ENCODE results near the gene SYT1. TPM values are rescaled to one million over a fixed set of nuclear protein-coding genes. Genes with fewer than 3 reads are reported as not detected.
"Not testable (repeated sequence)": the region's sequence is repeated elsewhere in the genome, so short reads cannot be mapped to it uniquely, and the experiment has no call there.

The SYT1 gene
- total RNA-seq, 1 donor from 2014 or later: 33.2 TPM

- Mint-ChIP-seq H3K4me3 (ENCODE audit: unreplicated experiment) (no peak overlapping the region), H3K4me1 (ENCODE audit: low read depth, unreplicated experiment) (no peaks in the 10 kb centered on the region)
Observed at GRCh38 chr12:78824918-78825317, 39.7 kb upstream of the SYT1 start.

GRCh38 chr12:78829690-78830089, 34.9 kb upstream of the SYT1 start:
- Histone ChIP-seq H3K9ac (ENCODE audit: low read length) (no peak overlapping the region), H2AFZ (ENCODE audit: low read depth, low read length) (no peak overlapping the region), H3K9me3 (ENCODE audit: insufficient read depth, low read depth, low read length) (no peaks in the 10 kb centered on the region), H4K20me1 (ENCODE audit: insufficient read depth, low read length) (no peaks in the 10 kb centered on the region), H3K36me3 (ENCODE audit: insufficient read depth, low read length) (no peaks in the 10 kb centered on the region), H3K27me3 (ENCODE audit: insufficient read depth, low read length) (no peaks in the 10 kb centered on the region), H3K27ac (ENCODE audit: low read depth, low read length) (no peak overlapping the region), H3K4me2 (ENCODE audit: low read length) (no peak overlapping the region), H3K79me2 (ENCODE audit: insufficient read depth, low read length) (no peaks in the 10 kb centered on the region), H3K4me3 (ENCODE audit: insufficient read depth, low read depth, low read length) (no peak overlapping the region), H3K4me1 (ENCODE audit: insufficient read depth, low read length) (no peaks in the 10 kb centered on the region)
- no peaks in the 10 kb centered on the region for H3K9me3 Mint-ChIP-seq (ENCODE audit: unreplicated experiment)
- no peaks in the 10 kb centered on the region for H3K4me1 Mint-ChIP-seq (ENCODE audit: low read depth, unreplicated experiment)
- H3K27ac Mint-ChIP-seq (ENCODE audit: unreplicated experiment): no peak overlapping the region
- no peak for TF ChIP-seq EZH2 (IDR thresholded peaks at IDR 0.05; ENCODE audit: insufficient read depth, low read length)
- TF ChIP-seq CTCF (IDR thresholded peaks at IDR 0.05; ENCODE audit: insufficient read depth, low read depth, low read length): no peak
- FAIRE-seq (no peak), DNase-seq (ENCODE audit: low read depth) (no peak)
- no peaks in the 10 kb centered on the region for H3K27me3 Mint-ChIP-seq (ENCODE audit: low read depth, unreplicated experiment)
- no peak overlapping the region for H3K4me3 Mint-ChIP-seq (ENCODE audit: unreplicated experiment)
- no peaks in the 10 kb centered on the region for H3K36me3 Mint-ChIP-seq (ENCODE audit: low read depth, unreplicated experiment)

More at GRCh38 chr12:78824918-78825317, 39.7 kb upstream of the SYT1 start:
- Mint-ChIP-seq H3K27ac (ENCODE audit: unreplicated experiment) (no peak overlapping the region), H3K36me3 (ENCODE audit: low read depth, unreplicated experiment) (no peaks in the 10 kb centered on the region), H3K27me3 (ENCODE audit: low read depth, unreplicated experiment) (no peaks in the 10 kb centered on the region), H3K9me3 (ENCODE audit: unreplicated experiment) (no peaks in the 10 kb centered on the region)
- no peaks in the 10 kb centered on the region for H3K79me2 ChIP-seq (ENCODE audit: insufficient read depth, low read length)
- H3K36me3 ChIP-seq (ENCODE audit: insufficient read depth, low read length): no peaks in the 10 kb centered on the region
- no peak for TF ChIP-seq EZH2 (IDR thresholded peaks at IDR 0.05; ENCODE audit: insufficient read depth, low read length)
- no peak for TF ChIP-seq CTCF (IDR thresholded peaks at IDR 0.05; ENCODE audit: insufficient read depth, low read depth, low read length)
- H3K4me3 ChIP-seq (ENCODE audit: insufficient read depth, low read depth, low read length): no peak overlapping the region
- H4K20me1 ChIP-seq (ENCODE audit: insufficient read depth, low read length): no peaks in the 10 kb centered on the region
- no peaks in the 10 kb centered on the region for H3K27me3 ChIP-seq (ENCODE audit: insufficient read depth, low read length)
- H3K9me3 ChIP-seq (ENCODE audit: insufficient read depth, low read depth, low read length): no peaks in the 10 kb centered on the region
- no peak overlapping the region for H3K27ac ChIP-seq (ENCODE audit: low read depth, low read length)
- H3K9ac ChIP-seq (ENCODE audit: low read length): no peak overlapping the region
- H3K4me2 ChIP-seq (ENCODE audit: low read length): no peak overlapping the region
- no peaks in the 10 kb centered on the region for H3K4me1 ChIP-seq (ENCODE audit: insufficient read depth, low read length)
- DNase-seq (ENCODE audit: low read depth) (no peak), FAIRE-seq (no peak)
- H2AFZ ChIP-seq (ENCODE audit: low read depth, low read length): no peak overlapping the region

- Histone ChIP-seq H3K27me3 (ENCODE audit: insufficient read depth, low read length) (no peaks in the 10 kb centered on the region), H3K27ac (ENCODE audit: low read depth, low read length) (no peak overlapping the region), H3K4me2 (ENCODE audit: low read length) (no peak overlapping the region), H3K9me3 (ENCODE audit: insufficient read depth, low read depth, low read length) (no peaks in the 10 kb centered on the region), H2AFZ (ENCODE audit: low read depth, low read length) (no peak overlapping the region), H3K9ac (ENCODE audit: low read length) (no peak overlapping the region), H4K20me1 (ENCODE audit: insufficient read depth, low read length) (no peaks in the 10 kb centered on the region), H3K4me1 (ENCODE audit: insufficient read depth, low read length) (no peaks in the 10 kb centered on the region), H3K4me3 (ENCODE audit: insufficient read depth, low read depth, low read length) (no peak overlapping the region), H3K36me3 (ENCODE audit: insufficient read depth, low read length) (no peaks in the 10 kb centered on the region), H3K79me2 (ENCODE audit: insufficient read depth, low read length) (no peaks in the 10 kb centered on the region)
- TF ChIP-seq EZH2 (IDR thresholded peaks at IDR 0.05; ENCODE audit: insufficient read depth, low read length): no peak
- no peak for TF ChIP-seq CTCF (IDR thresholded peaks at IDR 0.05; ENCODE audit: insufficient read depth, low read depth, low read length)
- H3K4me1 Mint-ChIP-seq (ENCODE audit: low read depth, unreplicated experiment): no peaks in the 10 kb centered on the region
- no peaks in the 10 kb centered on the region for H3K36me3 Mint-ChIP-seq (ENCODE audit: low read depth, unreplicated experiment)
- no peak overlapping the region for H3K4me3 Mint-ChIP-seq (ENCODE audit: unreplicated experiment)
- no peak overlapping the region for H3K27ac Mint-ChIP-seq (ENCODE audit: unreplicated experiment)
- no peaks in the 10 kb centered on the region for H3K27me3 Mint-ChIP-seq (ENCODE audit: low read depth, unreplicated experiment)
- H3K9me3 Mint-ChIP-seq (ENCODE audit: unreplicated experiment): no peaks in the 10 kb centered on the region
- DNase-seq (ENCODE audit: low read depth) (no peak), FAIRE-seq (no peak)
Observed at GRCh38 chr12:78835493-78835892, 29.1 kb upstream of the SYT1 start.

- H3K27ac Mint-ChIP-seq (ENCODE audit: unreplicated experiment); H3K9me3 Mint-ChIP-seq (ENCODE audit: unreplicated experiment); DNase-seq (ENCODE audit: low read depth); H3K4me1 Mint-ChIP-seq (ENCODE audit: low read depth, unreplicated experiment); H3K4me2 ChIP-seq (ENCODE audit: low read length); H3K27me3 ChIP-seq (ENCODE audit: insufficient read depth, low read length); H3K4me3 Mint-ChIP-seq (ENCODE audit: unreplicated experiment); H3K9ac ChIP-seq (ENCODE audit: low read length); FAIRE-seq; H3K27ac ChIP-seq (ENCODE audit: low read depth, low read length); H3K36me3 ChIP-seq (ENCODE audit: insufficient read depth, low read length); H3K79me2 ChIP-seq (ENCODE audit: insufficient read depth, low read length); H3K4me3 ChIP-seq (ENCODE audit: insufficient read depth, low read depth, low read length); H3K9me3 ChIP-seq (ENCODE audit: insufficient read depth, low read depth, low read length); H3K27me3 Mint-ChIP-seq (ENCODE audit: low read depth, unreplicated experiment); H3K4me1 ChIP-seq (ENCODE audit: insufficient read depth, low read length); H3K36me3 Mint-ChIP-seq (ENCODE audit: low read depth, unreplicated experiment); H4K20me1 ChIP-seq (ENCODE audit: insufficient read depth, low read length); H2AFZ ChIP-seq (ENCODE audit: low read depth, low read length): not testable (repeated sequence)
Observed at GRCh38 chr12:78840518-78841019, 24.0 kb upstream of the SYT1 start.

Measured in astrocyte (in vitro differentiated cells and primary cell).